GM21381 (cell line): ENCODE results near the gene A4GALT.
"Not testable (repeated sequence)": the region's sequence is repeated elsewhere in the genome, so short reads cannot be mapped to it uniquely, and the experiment has no call there.

Source experiments
- ATAC-seq: cut with Tn5 transposase; IDR thresholded peaks from one replicate; pipeline ENCODE4 v1.9.1; 2021; ENCODE audit warnings: mild to moderate bottlenecking, moderate library complexity; ENCODE audit not compliant: unreplicated experiment

A4GALT gene

GRCh38 chr22:42720263-42721044 is at the start of gene A4GALT:
TSS of gene A4GALT (minus strand) at chr22:42720870. CDS start at chr22:42693951, 26,919 bp downstream.
- ATAC-seq, result no peak

GRCh38 chr22:42770448-42770726 is 49.7 kb upstream of the A4GALT start:
- ATAC-seq, result no peak

GRCh38 chr22:42769574-42770447 is 49.1 kb upstream of the A4GALT start:
- ATAC-seq, result peak; percentile 79

- ATAC-seq, result no peak
These were observed 48.5 kb upstream of the A4GALT start for GRCh38 chr22:42769238-42769573.

- no peak for ATAC-seq
These were observed 47.8 kb upstream of the A4GALT start for GRCh38 chr22:42768385-42769035.

GRCh38 chr22:42766860-42767259 is 46.2 kb upstream of the A4GALT start:
- no peak for ATAC-seq

GRCh38 chr22:42764895-42765363 is 44.3 kb upstream of the A4GALT start:
- no peak for ATAC-seq

GRCh38 chr22:42763965-42764480 is 43.4 kb upstream of the A4GALT start:
- no peak for ATAC-seq

GRCh38 chr22:42760806-42761565 is 40.3 kb upstream of the A4GALT start:
- no peak for ATAC-seq

GRCh38 chr22:42758931-42759629 is 38.4 kb upstream of the A4GALT start:
- no peak for ATAC-seq

GRCh38 chr22:42755553-42755952 is 34.9 kb upstream of the A4GALT start:
- not testable (repeated sequence) for ATAC-seq

- not testable (repeated sequence) for ATAC-seq
These were observed 34.5 kb upstream of the A4GALT start for GRCh38 chr22:42755121-42755520.

GRCh38 chr22:42754658-42755057 is 34.0 kb upstream of the A4GALT start:
- ATAC-seq, result no peak

- ATAC-seq, result no peak
These were observed 32.2 kb upstream of the A4GALT start for GRCh38 chr22:42752912-42753311.

- no peak for ATAC-seq
These were observed 31.6 kb upstream of the A4GALT start for GRCh38 chr22:42752230-42752746.

GRCh38 chr22:42750421-42750820 is 29.8 kb upstream of the A4GALT start:
- not testable (repeated sequence) for ATAC-seq

- no peak for ATAC-seq
These were observed 27.2 kb upstream of the A4GALT start for GRCh38 chr22:42747701-42748513.

- ATAC-seq, result no peak
These were observed 24.4 kb upstream of the A4GALT start for GRCh38 chr22:42745118-42745517.

- ATAC-seq, result no peak
These were observed 22.9 kb upstream of the A4GALT start for GRCh38 chr22:42743501-42743991.
